ENCODE results near the gene APOL3. TPM values are rescaled to one million over a fixed set of nuclear protein-coding genes. Genes with fewer than 3 reads are reported as not detected.
"Not testable (repeated sequence)": the region's sequence is repeated elsewhere in the genome, so short reads cannot be mapped to it uniquely, and the experiment has no call there.

APOL3 gene
- polyA plus RNA-seq, 1 donor: 9.1 TPM

GRCh38 chr22:36161793-36162126, 1.2 kb upstream of the APOL3 start:
- not testable (repeated sequence) for DNase-seq (ENCODE audit: low read depth)

DNA sequence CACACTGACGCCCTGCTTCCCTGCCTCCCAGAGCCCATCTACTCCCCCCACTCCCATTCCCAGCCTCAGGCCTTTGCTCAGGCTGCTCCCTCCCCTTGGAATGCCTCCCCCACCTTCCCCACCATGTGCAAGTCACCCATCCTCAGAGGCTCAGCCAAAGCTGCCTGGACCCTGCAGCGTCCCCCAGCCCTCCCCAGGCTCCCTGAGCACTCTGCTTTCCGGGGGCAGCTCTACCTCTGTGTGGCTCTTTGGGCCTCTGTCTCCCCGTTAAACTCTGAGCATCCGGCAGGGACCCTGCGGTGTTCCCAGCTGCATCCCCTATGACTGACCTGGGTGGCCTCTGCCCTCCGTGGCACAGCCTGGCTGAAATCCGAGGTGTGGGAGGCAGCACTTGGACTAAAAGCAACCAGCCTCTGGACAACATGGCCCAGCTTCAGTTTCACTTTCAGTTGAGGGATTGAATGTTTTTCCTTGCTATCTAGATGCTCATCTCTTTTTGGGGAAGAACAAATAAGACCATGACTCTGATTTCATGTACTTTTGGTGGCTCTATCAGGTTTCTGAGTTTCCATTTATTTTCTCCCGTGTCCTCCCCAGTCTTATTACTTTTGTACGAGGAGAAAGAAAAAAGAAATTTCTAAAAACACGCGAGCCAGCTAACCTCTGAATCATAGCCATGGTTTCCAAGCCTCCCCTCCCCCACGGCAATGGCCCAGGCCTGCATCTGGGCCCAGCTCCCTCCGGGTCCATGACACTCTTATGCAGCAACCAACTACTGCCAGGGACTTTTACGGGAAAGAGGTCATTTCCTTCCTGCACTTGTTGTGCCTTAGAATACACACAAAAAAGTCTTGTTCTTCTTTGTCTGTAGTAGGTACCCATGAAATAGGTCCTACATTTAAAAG, 3.8 kb downstream of the APOL3 start:
- DNase-seq (ENCODE audit: low read depth): peak; percentile 51

DNA sequence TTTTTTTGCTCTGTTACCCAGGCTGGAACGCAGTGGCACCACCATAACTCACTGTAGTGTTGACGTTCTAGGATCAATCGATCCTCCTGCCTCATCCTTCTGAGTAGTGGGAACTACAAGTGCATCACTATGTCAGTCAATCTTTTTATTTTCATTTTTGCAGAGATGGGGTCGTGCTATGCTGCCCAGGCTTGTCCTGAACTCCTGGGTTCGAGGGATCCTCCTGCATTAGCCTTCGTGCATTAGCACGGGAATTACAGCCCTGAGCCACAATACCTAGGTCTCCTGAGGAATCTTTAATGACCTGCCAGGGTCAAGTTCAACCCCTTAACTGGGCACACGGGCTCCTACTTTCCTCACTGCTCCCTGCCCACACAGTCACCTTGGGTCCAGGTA, 4.4 kb downstream of the APOL3 start:
- DNase-seq (ENCODE audit: low read depth): no peak

DNA sequence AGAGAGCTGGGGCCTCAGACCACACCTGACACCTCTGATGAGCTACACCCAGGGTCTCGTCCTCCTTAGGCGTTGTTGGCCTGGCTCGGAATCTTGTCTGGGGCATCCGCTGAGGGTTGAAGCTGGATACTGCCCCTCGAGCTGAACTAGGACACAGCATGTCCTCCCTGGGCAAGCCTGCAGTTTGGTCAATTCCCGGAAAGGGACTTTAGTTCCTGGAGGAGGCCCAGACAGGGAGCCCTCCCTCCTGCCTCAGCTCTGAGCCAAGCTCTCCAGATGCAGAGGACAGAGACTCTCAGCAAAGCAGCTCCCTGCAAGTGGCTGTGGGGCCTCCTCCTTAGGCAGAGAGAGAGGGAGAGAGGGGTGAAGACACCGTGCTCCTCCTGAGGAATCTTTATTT, 4.9 kb downstream of the APOL3 start:
- DNase-seq (ENCODE audit: low read depth): peak; percentile 51

GRCh38 chr22:36154423-36154945, 6.1 kb downstream of the APOL3 start:
- no peak for DNase-seq (ENCODE audit: low read depth)

DNA sequence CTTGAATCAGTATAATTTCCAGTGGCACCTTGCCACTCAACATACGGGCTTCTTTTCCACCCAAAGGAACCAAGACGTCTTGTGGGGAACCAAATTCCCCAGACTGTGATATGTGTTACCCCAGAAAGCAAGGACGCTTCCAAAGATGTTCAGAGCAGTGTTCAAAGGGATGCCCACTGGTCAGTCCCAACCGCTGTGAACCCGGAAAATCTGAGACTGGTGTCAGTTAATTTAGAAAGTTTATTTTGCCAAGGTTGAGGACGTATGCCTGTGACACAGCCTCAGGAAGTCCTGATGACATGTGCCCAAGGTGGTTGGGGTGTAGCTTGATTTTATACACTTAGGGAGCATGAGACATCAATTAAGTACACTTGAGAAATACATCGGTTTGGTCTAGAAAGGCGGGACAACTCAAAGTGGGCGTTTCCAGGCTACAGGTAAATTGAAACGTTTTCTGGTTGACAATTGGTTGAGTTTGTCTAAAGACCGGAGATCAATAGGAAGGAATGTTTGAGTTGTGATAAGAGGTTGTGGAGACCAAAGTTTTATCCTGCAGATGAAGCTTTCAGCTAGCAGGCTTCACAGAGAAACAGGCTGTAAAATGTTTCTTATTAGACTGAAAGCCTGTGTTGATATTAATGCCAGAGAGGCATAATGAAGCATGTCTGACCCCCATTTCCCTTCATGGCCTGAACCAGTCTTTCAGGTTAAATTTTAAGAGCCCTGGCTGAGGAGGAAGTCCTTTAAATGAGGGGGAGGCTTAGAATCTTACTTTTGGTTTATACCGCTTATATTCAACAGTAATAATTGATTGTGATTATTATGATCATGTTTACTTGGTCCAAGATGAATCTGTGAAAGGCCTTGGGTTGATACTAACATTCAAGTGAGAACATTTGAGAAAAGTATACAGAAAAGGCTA, 6.8 kb downstream of the APOL3 start:
- no peak for DNase-seq (ENCODE audit: low read depth)

- DNase-seq (ENCODE audit: low read depth): not testable (repeated sequence)
Observed at GRCh38 chr22:36152821-36153220, 7.7 kb downstream of the APOL3 start.

- no peak for DNase-seq (ENCODE audit: low read depth)
Observed at GRCh38 chr22:36152088-36152487, 8.5 kb downstream of the APOL3 start.

GRCh38 chr22:36151006-36151595, 9.5 kb downstream of the APOL3 start:
- DNase-seq (ENCODE audit: low read depth): no peak

- no peak for DNase-seq (ENCODE audit: low read depth)
Observed at GRCh38 chr22:36149441-36149840, 11.1 kb downstream of the APOL3 start.

GRCh38 chr22:36148411-36148810, 12.1 kb downstream of the APOL3 start:
- no peak for DNase-seq (ENCODE audit: low read depth)

DNA sequence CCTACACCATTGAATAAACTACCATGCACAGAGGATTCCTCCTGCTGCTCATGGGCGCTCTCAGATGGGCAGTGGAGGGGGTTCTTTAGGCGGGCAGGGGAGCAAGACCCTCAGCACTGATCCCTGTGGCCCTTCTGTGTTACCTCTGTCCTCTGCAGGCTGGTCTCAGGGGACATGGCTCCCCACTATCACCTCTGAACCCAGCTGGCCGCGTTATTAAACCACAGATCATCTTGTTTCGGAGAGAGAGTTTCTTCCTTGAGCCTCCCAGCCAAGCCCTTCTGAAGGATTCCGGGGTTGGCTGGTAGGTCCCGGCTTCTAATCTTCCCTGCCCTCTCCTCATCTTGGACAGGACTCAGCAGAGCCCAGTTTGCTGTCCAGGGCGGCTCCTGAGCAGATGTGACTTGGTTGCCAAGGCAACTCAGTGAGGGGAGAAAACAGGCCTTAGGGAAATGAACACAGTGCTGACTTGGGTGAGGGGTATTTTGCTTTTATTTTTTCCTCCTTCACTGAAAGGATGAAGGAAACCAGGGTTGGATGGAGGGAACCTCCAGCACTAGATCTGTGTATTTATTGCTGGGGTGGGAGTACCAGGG, 13.3 kb downstream of the APOL3 start:
- DNase-seq (ENCODE audit: low read depth): no peak

DNA sequence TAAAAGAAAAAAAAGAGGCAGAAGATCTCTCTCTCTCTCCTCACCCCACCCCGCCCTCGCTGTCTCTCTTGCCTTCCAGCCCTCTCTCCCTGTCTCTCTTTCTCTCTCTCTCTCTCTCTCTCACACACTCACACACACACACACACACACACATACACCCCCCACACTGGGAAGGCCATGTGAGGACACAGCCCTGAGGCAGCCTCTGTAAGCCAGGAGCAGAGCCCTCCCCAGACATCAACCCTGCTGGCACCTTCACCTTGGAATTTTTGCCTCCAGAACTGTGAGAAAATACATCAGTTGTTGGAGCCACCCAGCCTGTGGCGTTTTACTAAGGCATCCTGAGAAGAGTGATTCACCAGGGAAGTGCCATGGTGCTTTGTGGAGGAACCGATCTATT, 14.7 kb downstream of the APOL3 start:
- no peak for DNase-seq (ENCODE audit: low read depth)

DNA sequence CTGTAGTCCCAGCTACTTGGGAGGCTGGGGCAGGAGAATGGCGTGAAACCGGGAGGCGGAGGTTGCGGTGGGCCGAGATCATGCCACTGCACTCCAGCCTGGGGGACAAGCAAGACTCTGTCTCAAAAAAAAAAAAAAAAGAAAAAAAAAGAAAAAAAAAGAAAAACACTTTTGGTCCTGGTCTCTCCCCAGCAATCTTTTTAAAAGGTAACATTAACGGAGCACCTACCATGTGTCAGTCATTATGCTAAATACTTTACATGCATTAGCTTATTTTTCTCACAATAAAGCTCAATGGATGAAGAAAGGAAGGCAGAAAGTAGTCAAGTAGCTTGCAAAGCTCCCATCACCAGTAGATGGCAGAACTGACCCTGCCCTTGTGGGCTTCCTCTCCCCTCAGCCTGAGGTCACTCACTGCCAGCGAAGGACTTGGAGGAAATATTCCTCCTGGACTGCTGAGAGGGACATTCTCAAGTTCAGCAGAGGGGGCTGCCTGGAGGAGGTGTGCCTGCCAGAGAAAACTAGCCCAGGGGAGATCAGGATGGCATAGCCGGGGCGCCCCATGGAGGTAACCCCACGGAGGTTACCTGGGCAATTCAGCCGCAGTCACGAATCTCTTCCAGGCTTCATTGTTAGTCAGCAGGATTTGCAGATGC, 15.5 kb downstream of the APOL3 start:
- peak; percentile 55 for DNase-seq (ENCODE audit: low read depth)

- DNase-seq (ENCODE audit: low read depth): no peak
Observed at GRCh38 chr22:36143956-36144355, 16.6 kb downstream of the APOL3 start.

DNA sequence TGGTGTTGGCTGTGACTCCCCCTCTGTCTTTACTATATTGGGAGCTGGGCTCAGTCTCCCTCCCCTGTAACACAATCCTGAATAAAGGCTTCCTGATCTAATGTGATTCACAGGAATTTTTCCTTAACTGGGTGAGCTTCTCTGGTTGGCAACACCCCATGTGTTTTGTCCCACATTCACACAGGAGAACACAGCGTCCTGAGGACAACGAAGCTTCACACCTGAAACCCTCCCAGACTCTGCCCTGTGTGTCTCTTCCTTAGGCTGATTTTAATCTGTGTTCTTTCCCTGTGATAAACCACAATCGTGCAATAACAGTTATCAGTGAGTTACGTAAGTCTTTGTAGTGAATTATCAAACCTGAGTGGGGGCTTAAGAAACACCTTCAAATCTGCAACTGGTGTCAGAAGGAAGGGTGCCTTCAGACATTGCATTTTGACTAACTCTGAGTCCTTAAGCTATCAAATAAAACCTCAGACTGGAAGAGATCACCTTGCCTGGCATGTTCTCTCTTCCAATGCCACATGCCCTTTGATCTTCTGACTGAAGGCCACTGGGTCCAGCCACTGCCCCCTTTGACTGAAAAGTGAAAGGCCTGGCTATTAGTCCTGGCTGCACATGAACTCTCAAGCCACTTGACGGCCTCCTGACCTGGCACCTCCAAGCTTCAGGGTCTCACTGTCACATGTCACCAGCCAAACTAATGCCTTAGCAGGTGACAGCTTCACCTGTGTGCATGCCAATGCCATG, 17.3 kb downstream of the APOL3 start:
- no peak for DNase-seq (ENCODE audit: low read depth)

- no peak for DNase-seq (ENCODE audit: low read depth)
Observed at GRCh38 chr22:36141481-36141880, 19.1 kb downstream of the APOL3 start.

- not testable (repeated sequence) for DNase-seq (ENCODE audit: low read depth)
Observed at GRCh38 chr22:36138709-36139108, 21.8 kb downstream of the APOL3 start.

DNA sequence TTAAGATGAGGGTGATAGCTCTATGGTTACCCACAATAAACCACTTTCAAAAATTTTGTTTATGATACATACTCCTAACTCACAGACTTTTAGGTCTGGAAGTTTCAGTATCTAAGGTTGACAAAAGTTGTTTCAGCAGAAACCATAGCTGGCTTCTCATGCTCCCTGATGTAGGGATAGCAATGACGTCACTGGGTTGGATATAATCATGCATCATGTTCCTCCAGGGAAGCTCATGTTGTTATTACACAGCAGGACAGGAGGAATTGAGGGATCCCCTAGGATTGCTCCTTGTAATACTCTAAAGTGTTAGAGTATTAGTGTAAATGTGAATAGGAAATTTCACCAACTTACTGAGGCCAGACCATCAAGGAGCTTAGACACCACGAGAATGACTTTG, 23.6 kb downstream of the APOL3 start:
- DNase-seq (ENCODE audit: low read depth): no peak

GRCh38 chr22:36136475-36136874, 24.1 kb downstream of the APOL3 start:
- no peak for DNase-seq (ENCODE audit: low read depth)

Measured in forelimb muscle (tissue), 1 donor.